Spinal cord (tissue), 10 donors: ENCODE results near the gene ERGIC3. TPM values are rescaled to one million over a fixed set of nuclear protein-coding genes. Genes with fewer than 3 reads are reported as not detected.

Experiments
- DNase-seq, 6 donors: peaks; one replicate each; pipeline versions ENCODE4 v3.0.0 to v3.0.0-alpha.2; 2013 to 2015; ENCODE audit warnings: low spot score in 6 of 6, low read depth in 4 of 6
- H3K27ac ChIP-seq: one replicate; pipeline ENCODE4 v1.5.1; 2013; ENCODE audit warnings: low read depth, low read length, control low read depth
- H3K27me3 ChIP-seq: one replicate; pipeline ENCODE4 v1.6.1; 2013; ENCODE audit warnings: low read length; ENCODE audit not compliant: control insufficient read depth, insufficient read depth
- H3K36me3 ChIP-seq: one replicate; pipeline ENCODE4 v1.6.1; 2013; ENCODE audit warnings: low read length; ENCODE audit not compliant: control insufficient read depth, insufficient read depth
- H3K4me1 ChIP-seq: one replicate; pipeline ENCODE4 v1.6.1; 2013; ENCODE audit warnings: low read length; ENCODE audit not compliant: control insufficient read depth, insufficient read depth
- H3K4me3 ChIP-seq: one replicate; pipeline ENCODE4 v1.5.1; 2013; ENCODE audit warnings: low read depth, low read length, control low read depth
- H3K9me3 ChIP-seq: one replicate; pipeline ENCODE4 v1.6.1; 2013; ENCODE audit warnings: low read length; ENCODE audit not compliant: control insufficient read depth, insufficient read depth
- WGBS: methylation state at CpG from one replicate; pipeline ENCODE4 v1.1.5; 2013; ENCODE audit warnings: missing lambda C conversion rate; ENCODE audit not compliant: insufficient coverage; 5-methylcytosine and 5-hydroxymethylcytosine counted together
- polyA plus RNA-seq, 2 donors: library from polyadenylated mRNA; unstranded; fragments of 120-200 nt; gene quantifications; one replicate each; pipeline ENCODE4 v1.2.1, GENCODE V29; 2013; ENCODE audit not compliant: insufficient read length in 2 of 2
- total RNA-seq, 2 donors: library from RNA; depleted of rRNA in 1 of 2; stranded (reverse); fragments of 120-200 nt in 1 of 2; fragments of >200 nt in 1 of 2; gene quantifications; one replicate each; pipeline versions ENCODE4 v1.2.3 to v1.2.4, GENCODE V29; 2013 to 2014
- donor health status: healthy.

Gene ERGIC3
- total and polyA plus RNA-seq, 4 donors, result 197 to 336 (median 276) TPM

- Histone ChIP-seq H3K4me3 (no peak overlapping the region), H3K27me3 (peaks cover 26% of the 10 kb centered on the region), H3K4me1 (peaks cover 21% of the 10 kb centered on the region), H3K9me3 (no peaks in the 10 kb centered on the region), H3K27ac (no peak overlapping the region), H3K36me3 (peaks cover 2% of the 10 kb centered on the region)
- WGBS, result 85% methylated on average over 22 of the region's 22 CpGs
- DNase-seq, result no peak
Observed at GRCh38 chr20:35598899-35599775, 57.3 kb downstream of the ERGIC3 start.

DNA sequence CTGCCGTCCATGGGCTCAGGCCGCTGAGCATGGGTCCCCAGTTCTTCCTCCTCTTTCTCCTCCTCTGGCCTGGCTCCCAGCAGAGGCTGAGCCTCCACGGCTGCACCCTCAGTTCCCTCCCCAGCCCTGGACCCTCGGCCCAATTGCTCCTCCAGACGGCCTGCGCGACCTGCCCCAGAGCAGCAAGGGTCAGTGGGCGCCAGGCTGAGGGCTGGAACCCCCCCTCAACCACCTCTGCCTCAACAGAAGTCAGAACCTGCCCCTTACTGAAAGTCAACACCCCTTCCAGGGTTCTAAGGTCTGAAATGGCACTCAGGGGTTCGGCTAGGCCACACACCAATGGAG lies 57.9 kb downstream of the ERGIC3 start:
- H3K27ac ChIP-seq, result no peak overlapping the region
- peaks cover 26% of the 10 kb centered on the region for H3K27me3 ChIP-seq
- DNase-seq, result no peak
- H3K4me1 ChIP-seq, result peaks cover 21% of the 10 kb centered on the region
- H3K9me3 ChIP-seq, result no peaks in the 10 kb centered on the region
- no peak overlapping the region for H3K4me3 ChIP-seq
- 87% methylated on average over 9 of the region's 9 CpGs for WGBS
- peaks cover 2% of the 10 kb centered on the region for H3K36me3 ChIP-seq

- Histone ChIP-seq H3K27me3 (peaks cover 26% of the 10 kb centered on the region), H3K9me3 (no peaks in the 10 kb centered on the region), H3K27ac (no peak overlapping the region), H3K4me1 (peaks cover 21% of the 10 kb centered on the region), H3K36me3 (peaks cover 2% of the 10 kb centered on the region), H3K4me3 (peak overlapping the region; percentile 24)
- 28% methylated on average over 23 of the region's 34 CpGs for WGBS
- peak in 1 of 6 donors; percentile 18 for DNase-seq
Observed at GRCh38 chr20:35600176-35600992, 58.5 kb downstream of the ERGIC3 start.

DNA sequence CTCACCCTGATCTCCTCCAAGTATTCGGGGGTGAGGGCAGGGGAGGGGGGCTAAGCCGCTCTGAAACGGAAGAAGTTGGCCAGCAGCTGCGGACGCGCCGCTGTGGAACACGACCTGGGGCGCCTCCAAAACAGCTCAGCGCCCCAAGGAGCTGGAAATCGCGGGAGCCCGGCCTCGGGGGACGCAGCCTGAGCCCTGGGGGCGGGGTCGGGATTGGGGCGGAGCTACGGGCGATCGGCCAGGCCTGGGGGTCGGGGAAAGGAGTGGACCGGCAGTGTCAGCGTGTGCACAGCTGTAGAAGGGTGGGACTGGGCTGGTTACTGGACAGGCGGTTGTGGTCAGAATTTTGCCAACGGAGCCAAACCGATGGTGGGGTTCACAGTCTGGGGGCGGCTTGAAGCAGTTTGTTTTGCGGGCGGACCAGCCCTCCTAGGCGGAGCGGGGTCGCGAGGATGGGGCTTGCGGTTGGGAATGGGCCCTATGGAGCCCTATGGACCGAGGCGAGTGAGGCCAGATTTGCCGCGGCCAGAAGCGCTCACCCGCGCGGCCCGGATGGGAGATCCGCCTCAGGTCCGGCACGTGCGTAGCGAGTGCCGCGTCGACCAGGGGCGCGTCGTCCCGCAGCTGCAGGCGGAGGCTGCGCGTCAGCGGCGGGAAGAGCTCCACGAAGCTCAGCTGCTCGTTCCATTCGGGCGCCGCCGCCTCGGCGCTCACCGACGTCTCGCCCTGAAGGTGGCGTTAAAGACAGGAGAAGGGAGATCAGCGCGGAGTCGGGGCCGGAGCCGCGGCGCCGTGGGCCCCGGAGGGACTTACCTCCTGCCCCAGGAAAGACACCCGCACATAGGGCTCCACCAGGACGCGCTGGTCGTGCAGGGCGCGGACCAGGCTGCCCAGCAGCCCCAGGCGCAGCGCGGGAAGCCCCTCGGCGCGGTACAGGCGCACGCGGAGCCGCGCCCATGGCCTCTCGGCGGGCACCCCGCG lies 59.4 kb downstream of the ERGIC3 start:
- peaks cover 2% of the 10 kb centered on the region for H3K36me3 ChIP-seq
- peak in 3 of 6 donors; percentile 54 to 91 (median 90) for DNase-seq
- peak overlapping the region; percentile 24 for H3K4me3 ChIP-seq
- H3K9me3 ChIP-seq, result no peaks in the 10 kb centered on the region
- H3K27ac ChIP-seq, result no peak overlapping the region
- H3K27me3 ChIP-seq, result peaks cover 26% of the 10 kb centered on the region
- WGBS, result under 1% methylated on average over 102 of the region's 103 CpGs
- H3K4me1 ChIP-seq, result peaks cover 21% of the 10 kb centered on the region

- Histone ChIP-seq H3K4me1 (peaks cover 21% of the 10 kb centered on the region), H3K27me3 (peaks cover 26% of the 10 kb centered on the region), H3K9me3 (no peaks in the 10 kb centered on the region), H3K4me3 (peak overlapping the region; percentile 24), H3K27ac (no peak overlapping the region), H3K36me3 (peaks cover 2% of the 10 kb centered on the region)
- 31% methylated on average over 22 of the region's 30 CpGs for WGBS
- no peak for DNase-seq
Observed at GRCh38 chr20:35601990-35602389, 60.1 kb downstream of the ERGIC3 start.

GRCh38 chr20:35602851-35603495 lies 61.1 kb downstream of the ERGIC3 start:
- H3K9me3 ChIP-seq, result no peaks in the 10 kb centered on the region
- H3K4me3 ChIP-seq, result no peak overlapping the region
- DNase-seq, result no peak
- WGBS, result 97% methylated on average over 12 of the region's 15 CpGs
- H3K27me3 ChIP-seq, result peaks cover 26% of the 10 kb centered on the region
- peaks cover 21% of the 10 kb centered on the region for H3K4me1 ChIP-seq
- peaks cover 2% of the 10 kb centered on the region for H3K36me3 ChIP-seq
- no peak overlapping the region for H3K27ac ChIP-seq

GRCh38 chr20:35603695-35604448 lies 62.0 kb downstream of the ERGIC3 start:
- H3K9me3 ChIP-seq, result no peaks in the 10 kb centered on the region
- no peak overlapping the region for H3K4me3 ChIP-seq
- peaks cover 21% of the 10 kb centered on the region for H3K4me1 ChIP-seq
- DNase-seq, result no peak
- peaks cover 26% of the 10 kb centered on the region for H3K27me3 ChIP-seq
- H3K27ac ChIP-seq, result no peak overlapping the region
- 92% methylated on average over 9 of the region's 11 CpGs for WGBS
- H3K36me3 ChIP-seq, result peaks cover 2% of the 10 kb centered on the region

GRCh38 chr20:35604449-35604747 lies 62.5 kb downstream of the ERGIC3 start:
- Histone ChIP-seq H3K4me1 (peaks cover 21% of the 10 kb centered on the region), H3K4me3 (no peak overlapping the region), H3K27me3 (peaks cover 26% of the 10 kb centered on the region), H3K36me3 (peaks cover 2% of the 10 kb centered on the region), H3K9me3 (no peaks in the 10 kb centered on the region), H3K27ac (no peak overlapping the region)
- no peak for DNase-seq
- 50% methylated on average over 2 of the region's 4 CpGs for WGBS
